ENCODE measurements around the gene TRIL.
A peak's percentile ranks its signal among the peaks of the same experiment; 100 is the strongest.

Gene TRIL

GRCh38 chr7:28926871-28927597 lies 31.1 kb downstream of the TRIL start:
- H3K9me3 ChIP-seq (ENCODE audit: control insufficient read depth, insufficient read depth, low read depth, low read length), result no peaks in the 10 kb centered on the region
- H3K4me3 ChIP-seq (ENCODE audit: low read depth, low read length), result peak overlapping the region; percentile 48
- H3K36me3 ChIP-seq (ENCODE audit: control insufficient read depth in 2 of 2, insufficient read depth in 1 of 2, low read length in 2 of 2), result no peaks in the 10 kb centered on the region
- peak overlapping the region; percentile 6; the same call in 1 of the 2 replicates for H3K27ac ChIP-seq (ENCODE audit: extremely low read depth, low read depth, low read length)
- ChIA-PET CTCF (interaction anchor here (0.6 to 9.9 kb wide), 57 partner anchors 8 to 1193 kb away, joined by 3 to 210 read pairs (median 4); no protein-coding TSS in a partner anchor), POLR2A (interaction anchor here (0.6 to 1.6 kb wide), 3 partner anchors 12 to 179 kb away, joined by 3 to 5 read pairs (median 4); no protein-coding TSS in a partner anchor)
- H3K4me1 ChIP-seq (ENCODE audit: control insufficient read depth, insufficient read depth, low read length), result peaks cover under 1% of the 10 kb centered on the region; the same call in 1 of the 2 replicates
- peak; percentile 19; the same call in 1 of the 2 replicates for TF ChIP-seq PRDM10 (tag by site-specific recombination; IDR thresholded peaks at IDR 0.05)
- no peak for TF ChIP-seq ZNF664 (tag by site-specific recombination; IDR thresholded peaks at IDR 0.05)
- 0 out of 2 replicates have a peak, but pooled peaks have one; percentile 26 for TF ChIP-seq ZFP37 (tag by site-specific recombination; IDR thresholded peaks at IDR 0.05)
- no peak for TF ChIP-seq ZNF747 (tag by site-specific recombination; IDR thresholded peaks at IDR 0.05)
- TF ChIP-seq KLF9 (tag by site-specific recombination; IDR thresholded peaks at IDR 0.05; ENCODE audit: low read depth), result no peak
- peak; percentile 50; the same call in 1 of the 2 replicates for TF ChIP-seq ZNF600 (tag by site-specific recombination; IDR thresholded peaks at IDR 0.05)
- TF ChIP-seq ZBTB48 (tag by site-specific recombination; IDR thresholded peaks at IDR 0.05), result no peak
- TF ChIP-seq ZNF148 (tag by site-specific recombination; IDR thresholded peaks at IDR 0.05; ENCODE audit: borderline replicate concordance), result no peak
- no peak for TF ChIP-seq ZNF837 (tag by site-specific recombination; IDR thresholded peaks at IDR 0.05)
- peak; percentile 61; the same call in 1 of the 2 replicates for TF ChIP-seq ZNF394 (tag by site-specific recombination; IDR thresholded peaks at IDR 0.05; ENCODE audit: borderline replicate concordance)
- 0 out of 2 replicates have a peak, but pooled peaks have one; percentile 25 for TF ChIP-seq KLF10 (tag by site-specific recombination; IDR thresholded peaks at IDR 0.05)
- TF ChIP-seq ZBTB17 (tag by site-specific recombination; IDR thresholded peaks at IDR 0.05), result 0 out of 2 replicates have a peak, but pooled peaks have one; percentile 42
- TF ChIP-seq ZNF324 (tag by site-specific recombination; IDR thresholded peaks at IDR 0.05), result no peak
- TF ChIP-seq ZBTB11 (tag by site-specific recombination; conservative IDR thresholded peaks at IDR 0.05; ENCODE audit: low read depth), result 0 out of 2 replicates have a peak, but pooled peaks have one; percentile 28
- TF ChIP-seq ZNF660 (tag by site-specific recombination; IDR thresholded peaks at IDR 0.05), result 0 out of 2 replicates have a peak, but pooled peaks have one; percentile 63
- 0 out of 2 replicates have a peak, but pooled peaks have one; percentile 21 for TF ChIP-seq ZXDB (tag by site-specific recombination; IDR thresholded peaks at IDR 0.05)
- peak; percentile 46; the same call in 1 of the 2 replicates for TF ChIP-seq ZNF335 (tag by site-specific recombination; conservative IDR thresholded peaks at IDR 0.05)
- 0 out of 2 replicates have a peak, but pooled peaks have one; percentile 21 for TF ChIP-seq ZBTB20 (tag by site-specific recombination; IDR thresholded peaks at IDR 0.05)
- TF ChIP-seq ZNF26 (tag by site-specific recombination; IDR thresholded peaks at IDR 0.05), result no peak
- TF ChIP-seq PATZ1 (tag by site-specific recombination; IDR thresholded peaks at IDR 0.05), result 0 out of 2 replicates have a peak, but pooled peaks have one; percentile 15
- peak; percentile 82 for TF ChIP-seq ZNF654 (tag by site-specific recombination; IDR thresholded peaks at IDR 0.05; ENCODE audit: low read depth)

All from HEK293 (cell line).